GM19324 (cell line): ENCODE measurements around the gene ITGB4.

ENCODE experiments used
- ATAC-seq: cut with Tn5 transposase; IDR thresholded peaks from one replicate; pipeline ENCODE4 v1.9.1; 2021; ENCODE audit warnings: mild to moderate bottlenecking, moderate library complexity; ENCODE audit not compliant: unreplicated experiment, low FRiP score

Gene ITGB4

GRCh38 chr17:75695830-75696271, 25.4 kb upstream of the ITGB4 start:
- no peak for ATAC-seq

- no peak for ATAC-seq
Measured at GRCh38 chr17:75697651-75698291, 23.5 kb upstream of the ITGB4 start.

- ATAC-seq: no peak
Measured at GRCh38 chr17:75698659-75699058, 22.6 kb upstream of the ITGB4 start.

GRCh38 chr17:75701288-75701687, 20.0 kb upstream of the ITGB4 start:
- no peak for ATAC-seq

- ATAC-seq: no peak
Measured at GRCh38 chr17:75703191-75703590, 18.1 kb upstream of the ITGB4 start.

- ATAC-seq: no peak
Measured at GRCh38 chr17:75703591-75703990, 17.7 kb upstream of the ITGB4 start.

GRCh38 chr17:75704963-75705875, 16.0 kb upstream of the ITGB4 start:
- no peak for ATAC-seq

- ATAC-seq: no peak
Measured at GRCh38 chr17:75706042-75706728, 15.1 kb upstream of the ITGB4 start.

- ATAC-seq: no peak
Measured at GRCh38 chr17:75707079-75707571, 14.1 kb upstream of the ITGB4 start.

GRCh38 chr17:75712446-75712845, 8.8 kb upstream of the ITGB4 start:
- ATAC-seq: no peak

GRCh38 chr17:75719732-75720131, 1.5 kb upstream of the ITGB4 start:
- no peak for ATAC-seq

GRCh38 chr17:75721463-75722011, 278 bp downstream of the ITGB4 start:
- ATAC-seq: no peak

- ATAC-seq: no peak
Measured at GRCh38 chr17:75722076-75722475, 817 bp downstream of the ITGB4 start.

- ATAC-seq: no peak
Measured at GRCh38 chr17:75722542-75723095, 1.4 kb downstream of the ITGB4 start.

GRCh38 chr17:75723171-75723930, 2.1 kb downstream of the ITGB4 start:
- no peak for ATAC-seq

- no peak for ATAC-seq
Measured at GRCh38 chr17:75724016-75725003, 3.1 kb downstream of the ITGB4 start.

- no peak for ATAC-seq
Measured at GRCh38 chr17:75725504-75725903, 4.2 kb downstream of the ITGB4 start.

GRCh38 chr17:75727391-75727790, 6.1 kb downstream of the ITGB4 start:
- ATAC-seq: no peak

- no peak for ATAC-seq
Measured at GRCh38 chr17:75729351-75729750, 8.1 kb downstream of the ITGB4 start.
